KOPT-K1 (cell line): Measurements from ENCODE around the gene CFAP54.

ENCODE experiments used
- H3K27ac ChIP-seq: fragments of 200-600 bp; sonication (generic); 2 replicates; pipeline ENCODE4 v1.5.1; 2016; ENCODE audit warnings: antibody characterized with exemption, mild to moderate bottlenecking, low read depth, low read length; ENCODE audit not compliant: poor library complexity, severe bottlenecking
- H3K36me3 ChIP-seq: fragments of 200-600 bp; sonication (generic); 2 replicates; pipeline ENCODE4 v1.5.1; 2017; ENCODE audit warnings: antibody characterized with exemption, mild to moderate bottlenecking, low read length, moderate library complexity; ENCODE audit not compliant: insufficient read depth
- H3K9me3 ChIP-seq: fragments of 200-600 bp; sonication (generic); 2 replicates; pipeline ENCODE4 v1.5.1; 2017; ENCODE audit warnings: antibody characterized with exemption, low read length, mild to moderate bottlenecking; ENCODE audit not compliant: insufficient read depth, poor library complexity, severe bottlenecking

Gene CFAP54

DNA sequence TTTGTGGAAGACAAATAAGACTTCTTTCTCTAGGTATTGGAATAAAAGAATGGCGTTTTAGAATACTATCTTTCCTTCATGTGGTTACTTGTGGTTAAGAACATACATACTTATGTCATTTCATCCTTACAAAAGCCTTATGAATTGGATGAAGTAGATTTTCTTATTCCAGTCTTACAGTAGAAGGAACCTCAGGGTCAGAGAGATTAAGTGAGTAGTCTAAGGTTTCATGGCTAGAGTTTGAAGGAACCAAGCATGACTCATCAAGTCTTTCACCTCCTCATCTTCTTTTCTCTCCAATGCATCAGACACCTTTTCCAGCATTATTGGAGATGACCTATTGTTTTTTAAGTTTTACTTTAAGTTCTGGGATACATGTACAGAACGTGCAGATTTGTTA lies 324.8 kb downstream of the CFAP54 start:
- Histone ChIP-seq H3K27ac (no peak overlapping the region), H3K9me3 (peaks cover 4% of the 10 kb centered on the region), H3K36me3 (no peaks in the 10 kb centered on the region)

DNA sequence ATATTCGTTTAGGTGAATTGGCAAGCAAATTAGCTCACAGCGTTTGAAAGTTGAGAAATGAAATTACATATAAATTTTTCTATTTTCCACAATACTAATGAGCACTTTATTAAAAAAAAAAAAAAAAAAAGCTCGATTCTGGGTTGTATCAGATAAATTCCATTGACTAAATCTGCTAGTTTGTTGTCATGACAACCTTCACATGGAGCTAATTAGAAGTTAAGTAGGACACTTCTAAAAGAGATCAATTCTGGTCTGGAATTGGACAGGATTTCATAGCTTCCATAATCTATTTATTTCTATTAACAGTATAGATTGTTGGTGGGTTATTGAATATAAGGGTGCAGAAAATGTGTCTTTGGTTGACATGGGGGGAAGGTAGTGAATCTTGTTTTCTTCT lies 332.2 kb downstream of the CFAP54 start:
- H3K9me3 ChIP-seq: peaks cover 4% of the 10 kb centered on the region
- no peaks in the 10 kb centered on the region for H3K36me3 ChIP-seq
- H3K27ac ChIP-seq: no peak overlapping the region

DNA sequence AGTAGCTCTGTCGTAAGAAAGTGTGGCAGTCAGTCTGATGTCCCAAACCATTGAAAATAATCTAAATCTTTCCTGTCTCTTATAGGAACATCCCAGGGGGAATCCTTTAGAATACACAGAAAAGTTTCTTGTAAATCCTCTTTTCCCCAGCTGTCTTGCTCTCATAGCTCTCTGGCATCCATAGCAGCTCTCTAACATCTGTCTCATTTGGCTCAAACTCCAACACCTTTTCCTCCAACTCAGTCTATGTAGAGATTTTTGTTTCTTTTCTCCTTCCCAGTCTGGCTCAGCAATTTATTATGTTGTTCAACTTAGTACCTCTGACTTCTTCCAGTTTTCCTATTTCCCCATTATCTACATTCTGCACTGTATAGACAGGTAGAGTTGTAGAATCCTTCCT lies 333.3 kb downstream of the CFAP54 start:
- Histone ChIP-seq H3K27ac (no peak overlapping the region), H3K36me3 (no peaks in the 10 kb centered on the region), H3K9me3 (peaks cover 4% of the 10 kb centered on the region)

DNA sequence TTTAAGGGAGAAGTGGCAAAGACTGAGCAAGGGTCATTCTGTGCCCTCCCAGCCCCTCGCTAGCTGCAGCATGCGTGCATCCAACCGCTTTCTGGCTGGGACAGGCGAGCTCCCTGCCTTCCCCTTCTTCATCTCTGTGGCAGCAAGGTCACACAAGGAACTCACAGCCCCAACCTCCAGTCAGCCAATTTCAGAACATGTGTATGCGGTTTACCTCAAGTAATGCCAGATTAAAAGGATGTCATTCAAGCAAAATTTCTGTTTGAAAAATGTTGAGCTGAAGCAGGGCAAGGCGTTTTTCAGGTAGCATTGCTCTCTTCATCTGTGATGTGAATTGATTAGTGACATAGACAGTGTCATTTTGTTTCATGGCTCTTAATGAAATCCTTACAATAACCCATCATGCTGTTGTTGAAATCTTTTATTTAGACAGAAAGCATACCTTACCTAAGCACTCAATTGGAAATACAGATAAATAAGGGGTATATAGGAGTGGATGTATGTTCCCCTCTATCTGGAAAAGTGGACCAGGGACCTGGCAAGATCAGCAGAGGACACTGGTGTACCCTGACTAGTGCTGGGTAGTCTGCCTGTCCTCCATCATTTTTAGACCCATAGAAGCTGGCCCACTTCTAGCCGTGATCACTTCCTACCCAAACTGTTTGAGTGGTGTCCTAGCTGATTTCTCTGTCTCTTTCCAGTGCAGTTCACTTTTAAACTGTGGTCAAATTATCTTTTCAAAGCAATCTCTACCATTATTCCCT lies 334.9 kb downstream of the CFAP54 start:
- H3K9me3 ChIP-seq: no peaks in the 10 kb centered on the region
- H3K36me3 ChIP-seq: no peaks in the 10 kb centered on the region
- H3K27ac ChIP-seq: no peak overlapping the region

DNA sequence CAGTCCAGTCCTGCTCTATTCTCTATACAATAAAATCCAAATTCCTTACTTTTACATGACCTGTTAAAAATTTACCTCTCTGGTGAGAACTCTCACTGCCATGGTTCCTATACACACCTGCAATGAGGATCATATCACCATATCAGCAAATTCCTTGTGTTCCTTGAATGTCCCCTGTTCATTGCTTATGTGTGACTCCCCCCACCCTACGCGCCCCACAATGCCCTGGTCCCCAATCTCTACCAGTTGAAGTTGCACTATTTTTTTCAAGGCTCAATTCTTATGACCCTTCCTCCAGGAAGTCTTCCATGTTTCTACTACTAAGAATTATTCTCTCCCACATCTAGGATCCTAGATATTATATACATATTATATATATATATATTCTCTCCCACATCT lies 335.5 kb downstream of the CFAP54 start:
- Histone ChIP-seq H3K9me3 (no peaks in the 10 kb centered on the region), H3K36me3 (no peaks in the 10 kb centered on the region), H3K27ac (no peak overlapping the region)

DNA sequence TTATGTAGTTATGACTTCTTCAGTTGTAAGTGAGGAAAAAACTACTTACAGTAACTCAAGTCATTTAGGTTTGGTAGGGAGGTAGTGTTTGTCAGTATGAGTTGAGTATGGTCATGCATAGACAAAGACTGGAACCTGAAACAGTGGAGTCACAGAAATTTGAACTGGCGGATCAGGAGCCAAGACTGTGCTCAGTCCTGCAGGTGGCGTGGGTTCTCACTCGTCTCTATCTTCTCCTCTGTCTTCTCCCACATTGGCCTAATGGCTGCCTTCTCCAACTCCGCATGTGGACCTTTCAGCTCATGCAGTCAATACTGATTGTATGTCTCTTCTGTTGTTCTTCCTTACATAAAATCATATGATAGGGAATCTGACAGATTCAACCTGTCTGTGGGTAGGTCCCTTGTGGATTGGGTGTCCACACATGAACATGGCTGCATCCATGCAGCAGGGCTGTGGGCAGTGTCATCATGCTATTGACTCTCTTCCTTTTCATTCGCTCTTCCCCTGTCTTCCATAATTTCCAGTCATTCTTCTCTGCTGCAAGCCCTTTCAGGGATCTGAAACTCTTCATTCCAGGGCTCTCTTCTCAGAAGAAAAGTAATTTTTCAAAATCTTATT lies 338.9 kb downstream of the CFAP54 start:
- Histone ChIP-seq H3K36me3 (no peaks in the 10 kb centered on the region), H3K27ac (no peak overlapping the region), H3K9me3 (no peaks in the 10 kb centered on the region)

DNA sequence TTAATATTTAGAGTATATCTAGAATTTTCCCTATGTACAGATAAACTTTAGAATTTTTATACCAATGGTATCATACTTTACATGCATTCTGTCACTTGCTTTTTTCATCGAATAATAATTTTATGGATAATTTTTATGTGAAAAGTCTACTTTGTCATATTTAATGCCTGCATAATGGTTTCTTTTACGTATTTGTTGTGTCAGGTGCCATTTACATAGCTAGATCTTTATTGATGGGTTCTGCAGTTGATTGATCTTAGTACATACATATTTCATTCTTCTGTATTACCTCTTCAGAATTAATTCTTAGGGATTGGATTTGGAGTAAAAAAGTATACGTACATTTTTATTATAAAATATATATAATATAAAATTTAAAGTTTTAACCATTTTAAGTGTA lies 340.0 kb downstream of the CFAP54 start:
- Histone ChIP-seq H3K9me3 (no peaks in the 10 kb centered on the region), H3K27ac (no peak overlapping the region), H3K36me3 (no peaks in the 10 kb centered on the region)

DNA sequence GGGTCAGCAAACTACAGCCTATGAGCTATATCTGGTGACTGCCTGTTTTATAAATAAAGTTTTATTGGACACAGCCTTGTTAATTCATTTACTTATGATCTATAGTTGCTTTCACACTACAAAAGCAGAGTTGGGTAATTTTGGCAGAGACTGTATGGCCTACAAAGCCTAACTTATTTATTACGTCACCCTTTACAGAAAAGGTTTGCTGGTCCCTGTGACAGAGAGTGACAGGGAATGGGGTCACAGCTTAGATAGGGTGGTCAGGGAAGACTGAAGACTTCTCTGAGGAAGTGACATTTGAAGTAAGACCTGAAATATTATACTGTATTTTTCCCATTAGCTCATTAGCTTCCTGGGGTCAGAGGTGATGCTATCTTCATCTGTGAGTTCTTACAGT lies 342.0 kb downstream of the CFAP54 start:
- Histone ChIP-seq H3K36me3 (no peaks in the 10 kb centered on the region), H3K27ac (no peak overlapping the region), H3K9me3 (peaks cover 5% of the 10 kb centered on the region)

DNA sequence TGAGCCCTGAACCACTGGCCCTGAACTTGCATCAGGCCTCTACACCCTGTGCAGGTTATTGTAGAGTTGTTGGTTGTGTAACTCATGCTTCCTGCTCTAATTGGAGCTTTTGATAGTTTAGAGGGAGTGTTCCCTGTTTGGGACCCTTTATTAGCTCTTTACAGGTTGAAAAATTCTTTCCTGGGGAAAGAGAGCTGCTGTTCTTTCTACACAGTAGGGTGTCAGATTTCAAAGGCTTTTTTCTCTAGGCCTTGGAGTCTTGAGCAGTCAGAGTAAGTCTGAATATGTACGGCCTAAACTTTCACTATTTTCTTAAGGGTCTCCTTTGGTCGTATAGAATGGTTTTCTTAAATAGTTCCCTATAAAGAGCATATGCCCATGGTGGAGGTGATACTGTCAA lies 356.9 kb downstream of the CFAP54 start:
- no peak overlapping the region for H3K27ac ChIP-seq
- H3K36me3 ChIP-seq: no peaks in the 10 kb centered on the region
- H3K9me3 ChIP-seq: no peaks in the 10 kb centered on the region

DNA sequence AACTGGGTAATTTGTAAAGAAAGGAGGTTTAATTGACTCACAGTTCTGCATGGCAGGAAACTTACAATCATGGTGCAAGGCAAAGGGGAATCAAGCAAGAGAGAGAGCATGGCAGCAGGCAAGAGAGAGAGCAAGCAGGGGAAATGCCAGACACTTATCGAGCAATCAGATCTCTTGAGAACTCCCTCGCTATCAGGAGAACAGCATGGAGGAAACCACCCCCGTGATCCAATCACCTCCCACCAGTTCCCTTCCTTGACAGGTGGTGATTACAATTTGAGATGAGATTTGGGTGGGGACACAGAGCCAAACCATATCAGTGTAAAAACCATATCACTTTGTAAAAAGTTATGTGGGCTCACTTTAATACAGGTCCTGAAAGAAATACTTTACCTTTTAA lies 361.3 kb downstream of the CFAP54 start:
- H3K9me3 ChIP-seq: peaks cover 7% of the 10 kb centered on the region
- no peaks in the 10 kb centered on the region for H3K36me3 ChIP-seq
- H3K27ac ChIP-seq: no peak overlapping the region

DNA sequence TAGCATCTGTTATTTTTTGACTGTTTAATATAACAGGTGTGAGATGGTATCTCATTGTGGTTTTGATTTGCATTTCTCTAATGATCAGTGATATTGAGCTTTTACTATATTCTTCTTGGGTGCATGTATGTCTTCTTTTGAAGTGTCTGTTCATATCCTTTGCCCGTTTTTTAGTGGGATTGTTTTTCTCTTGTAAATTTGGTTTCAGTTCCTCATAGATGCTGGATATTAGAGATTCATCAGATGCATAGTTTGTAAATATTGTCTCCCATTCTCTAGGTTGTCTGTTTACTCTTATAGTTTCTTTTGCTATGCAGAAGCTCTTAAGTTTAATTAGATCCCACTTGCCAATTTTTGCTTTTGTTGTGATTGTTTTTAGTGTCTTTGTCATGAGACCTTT lies 368.8 kb downstream of the CFAP54 start:
- peak overlapping the region; percentile 55 for H3K27ac ChIP-seq
- H3K36me3 ChIP-seq: no peaks in the 10 kb centered on the region
- peaks cover 27% of the 10 kb centered on the region for H3K9me3 ChIP-seq

DNA sequence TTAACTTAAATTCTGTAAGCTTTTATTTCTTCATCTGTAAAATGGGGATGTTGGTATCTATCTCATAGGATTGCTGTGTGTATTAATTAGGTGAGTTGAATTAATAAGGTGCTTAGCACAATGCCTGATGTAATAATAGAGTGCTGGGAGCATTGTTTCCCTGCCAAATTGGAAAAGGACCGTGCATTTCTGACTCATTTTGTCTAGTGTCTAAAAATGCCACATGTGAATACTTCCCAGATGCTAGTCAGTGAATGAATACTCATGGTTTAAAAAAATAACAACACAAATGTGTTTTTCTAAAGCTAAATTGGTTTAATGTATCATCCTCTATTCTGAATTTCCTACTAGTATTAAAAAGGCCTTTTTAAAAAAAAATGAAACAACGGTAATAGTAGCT lies 372.3 kb downstream of the CFAP54 start:
- Histone ChIP-seq H3K9me3 (peaks cover 12% of the 10 kb centered on the region), H3K27ac (no peak overlapping the region), H3K36me3 (no peaks in the 10 kb centered on the region)

DNA sequence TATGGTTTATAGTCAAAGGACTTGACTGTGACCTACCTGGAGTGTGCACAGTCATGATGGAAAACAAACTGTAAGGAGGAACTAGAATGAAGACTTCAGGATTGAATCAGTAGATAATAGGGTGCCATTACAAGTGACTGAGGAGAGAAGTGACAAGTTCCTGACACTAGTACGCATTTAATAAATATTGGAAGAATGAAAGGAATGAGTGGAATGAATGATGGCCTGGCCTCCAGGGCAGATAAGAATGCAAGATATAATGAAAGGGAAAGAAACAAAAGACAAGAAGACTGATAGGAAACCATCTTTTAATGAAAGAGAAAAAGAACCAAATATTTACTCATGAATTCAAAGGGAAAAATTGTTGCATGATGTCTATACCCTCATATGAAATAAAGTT lies 372.9 kb downstream of the CFAP54 start:
- H3K27ac ChIP-seq: no peak overlapping the region
- peaks cover 5% of the 10 kb centered on the region for H3K9me3 ChIP-seq
- H3K36me3 ChIP-seq: no peaks in the 10 kb centered on the region

DNA sequence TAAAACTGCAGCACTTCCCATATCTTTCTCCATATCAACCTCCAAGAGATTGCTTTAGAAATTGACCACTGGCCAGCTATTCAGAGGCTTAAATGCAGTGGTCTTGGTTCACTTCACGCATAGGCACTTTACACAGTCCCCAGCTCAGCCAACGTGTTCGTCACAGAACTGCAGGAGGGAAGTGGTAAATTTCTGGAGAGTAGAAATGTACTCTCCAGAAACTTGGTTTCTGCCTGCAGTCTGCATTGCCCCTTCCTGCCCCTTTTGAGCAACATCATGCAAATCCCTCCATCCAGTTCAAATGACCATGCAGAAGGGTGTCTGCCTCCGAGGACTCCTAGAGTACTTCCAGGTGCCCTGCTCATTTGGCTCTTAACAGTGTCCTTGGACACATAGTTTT lies 375.0 kb downstream of the CFAP54 start:
- Histone ChIP-seq H3K9me3 (no peaks in the 10 kb centered on the region), H3K27ac (no peak overlapping the region), H3K36me3 (no peaks in the 10 kb centered on the region)

DNA sequence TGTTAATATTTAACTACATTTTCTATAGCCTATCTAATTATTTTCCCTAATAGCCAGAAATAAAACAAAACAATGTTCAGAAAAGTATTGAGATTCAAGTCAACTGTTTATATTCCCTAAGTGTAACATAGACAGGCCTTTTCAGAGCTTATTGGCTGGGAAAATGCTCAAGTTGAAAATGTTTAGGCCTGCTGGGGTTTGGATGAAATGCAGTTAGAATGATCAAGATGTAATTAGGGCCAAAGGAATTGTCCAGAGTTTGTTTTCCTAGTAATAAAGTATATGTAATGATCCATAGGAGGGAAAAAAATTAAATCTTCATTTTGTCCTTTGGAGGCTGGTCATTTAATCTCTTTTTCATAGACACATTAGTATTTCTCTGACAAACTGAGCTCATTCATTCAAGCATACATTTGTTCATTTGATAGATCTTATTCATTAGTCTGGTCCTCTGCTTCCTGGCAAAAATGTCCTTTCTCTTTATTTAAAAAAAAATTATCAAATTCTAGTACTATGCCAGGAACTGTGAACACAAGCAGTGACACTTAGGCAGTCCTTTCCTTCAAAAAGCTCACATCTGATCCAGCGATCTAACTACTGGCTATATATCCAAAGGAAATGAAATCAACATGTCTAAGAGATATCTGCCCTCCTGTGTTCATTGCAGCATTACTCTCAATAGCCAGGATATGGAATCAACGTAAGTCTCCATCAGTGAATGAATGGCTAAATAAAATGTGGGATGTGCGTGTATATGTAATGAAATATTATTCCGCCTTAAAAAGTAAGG lies 377.6 kb downstream of the CFAP54 start:
- H3K36me3 ChIP-seq: no peaks in the 10 kb centered on the region
- no peaks in the 10 kb centered on the region for H3K9me3 ChIP-seq
- no peak overlapping the region for H3K27ac ChIP-seq
